Stimulated activated CD8-positive, alpha-beta memory T cell treated with anti-CD3 and anti-CD28 coated beads, Interleukin-12 subunit alpha, Interleukin-12 subunit beta, amount 100 ng/mL, for 24 hours (primary cell): ENCODE measurements around the gene DOK1.
"Not testable (repeated sequence)": the region's sequence is repeated elsewhere in the genome, so short reads cannot be mapped to it uniquely, and the experiment has no call there.

Experiments used
- DNase-seq: peaks from one replicate; pipeline ENCODE4 v3.0.0-alpha.2; 2020; ENCODE audit errors: extremely low read depth

The DOK1 gene

GRCh38 chr2:74548900-74549826 is 5.4 kb upstream of the DOK1 start:
- DNase-seq = no peak

DNA sequence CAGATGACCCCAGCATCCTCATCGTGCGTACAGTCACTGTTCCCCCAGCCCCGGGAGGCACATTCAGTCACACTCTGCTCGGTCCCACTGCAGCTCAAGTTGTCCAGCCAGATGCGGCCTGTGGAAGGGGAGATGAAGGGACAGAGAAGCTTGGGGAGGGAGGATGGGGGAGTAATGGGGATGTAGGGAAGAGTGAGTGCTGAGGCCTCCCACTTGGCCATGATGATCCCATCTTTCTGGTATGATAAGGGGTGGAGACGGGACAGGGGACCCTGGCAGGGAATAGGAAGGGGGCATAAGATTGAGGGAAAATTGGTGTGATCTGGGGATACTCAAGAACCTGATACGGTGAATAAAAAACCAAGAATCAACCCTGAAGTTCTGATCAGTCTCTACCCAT is 4.3 kb upstream of the DOK1 start:
- no peak for DNase-seq

DNA sequence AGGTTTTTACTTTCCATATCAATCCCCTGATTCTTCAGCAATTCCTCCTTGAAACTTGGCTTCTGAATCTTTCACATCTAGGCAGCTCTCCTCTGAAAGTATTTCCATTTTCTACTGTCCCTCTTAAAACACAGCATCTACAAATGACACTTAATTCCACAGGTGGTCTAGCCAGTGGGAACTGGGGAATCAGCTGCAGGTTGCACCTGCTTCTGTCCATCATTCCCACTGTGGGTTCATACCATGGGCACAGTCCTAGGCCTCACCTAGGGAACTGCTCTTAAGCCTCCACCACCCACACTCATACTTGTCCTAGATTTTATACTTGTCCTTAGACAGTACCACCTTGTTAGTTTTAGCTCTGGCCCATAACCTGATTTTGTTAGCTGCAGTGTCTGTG is 3.0 kb upstream of the DOK1 start:
- no peak for DNase-seq

DNA sequence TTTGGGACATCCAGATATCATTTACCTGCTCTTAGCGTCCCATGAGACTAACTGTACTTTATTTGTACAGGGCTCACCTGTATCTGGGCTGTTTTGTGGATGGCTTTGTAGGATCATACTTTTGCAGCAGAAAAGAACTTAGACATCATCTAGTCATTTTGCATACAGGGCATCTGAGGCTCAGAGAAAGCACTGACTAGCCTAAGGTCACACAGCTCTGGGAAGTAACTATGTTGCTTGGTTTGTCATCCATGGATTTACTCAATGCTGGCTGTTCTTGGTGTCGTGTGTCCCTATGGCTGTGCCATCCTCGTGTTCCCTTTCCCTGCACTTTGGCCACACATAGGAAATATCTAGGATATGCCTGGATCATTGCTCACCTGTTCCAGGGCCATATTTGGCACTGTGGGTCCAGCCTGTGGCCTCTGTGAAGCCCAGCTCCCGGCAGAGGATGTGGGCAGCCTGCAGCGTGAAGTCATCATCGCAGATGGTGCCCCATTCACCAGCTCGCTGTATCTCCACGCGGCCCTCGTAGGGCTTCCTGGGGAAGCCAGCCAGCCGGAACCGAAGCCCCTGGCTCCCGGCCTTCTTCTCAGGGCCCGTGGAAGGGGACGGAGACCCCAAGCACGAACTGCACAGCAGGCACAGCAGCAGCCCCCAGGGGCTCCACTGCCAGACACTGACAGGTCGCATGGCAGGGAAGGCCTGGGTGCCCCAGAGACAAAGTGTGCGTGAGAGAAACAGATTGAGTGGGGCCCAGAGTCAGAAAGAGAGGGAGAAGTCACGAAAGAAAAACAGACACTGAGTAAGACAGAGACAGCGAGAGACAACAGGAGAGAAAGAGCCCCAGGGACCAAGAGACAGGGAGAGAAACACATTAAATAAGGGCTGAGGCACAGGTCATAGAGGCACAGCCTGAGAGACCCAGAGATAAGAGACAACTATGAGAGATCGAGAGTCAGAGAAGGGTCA is 2.3 kb upstream of the DOK1 start:
- DNase-seq = no peak

GRCh38 chr2:74552914-74553811 is 1.4 kb upstream of the DOK1 start:
- no peak for DNase-seq

- no peak for DNase-seq
These were observed 456 bp downstream of the DOK1 start for GRCh38 chr2:74554820-74555531.

DNA sequence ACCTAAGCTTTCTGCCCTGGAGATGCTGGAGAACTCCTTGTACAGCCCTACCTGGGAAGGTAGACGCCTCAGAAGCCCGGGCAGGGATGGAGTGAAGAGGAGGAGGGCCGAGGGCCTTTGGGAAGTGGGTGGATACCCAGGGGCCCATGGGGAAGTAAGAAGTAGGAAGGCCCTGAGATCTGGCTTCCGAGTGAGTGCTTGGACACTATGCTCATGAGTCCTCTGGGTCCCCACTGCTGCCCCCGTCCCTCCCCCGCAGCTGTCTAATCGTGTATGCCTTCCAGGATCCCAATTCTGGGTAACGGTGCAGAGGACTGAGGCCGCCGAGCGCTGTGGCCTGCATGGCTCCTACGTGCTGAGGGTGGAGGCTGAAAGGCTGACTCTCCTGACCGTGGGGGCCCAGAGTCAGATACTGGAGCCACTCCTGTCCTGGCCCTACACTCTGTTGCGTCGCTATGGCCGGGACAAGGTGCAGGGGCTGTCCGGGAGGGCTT is 1.1 kb downstream of the DOK1 start:
- DNase-seq = no peak

GRCh38 chr2:74556159-74556558 is 1.6 kb downstream of the DOK1 start:
- no peak for DNase-seq

- no peak for DNase-seq
These were observed 2.4 kb downstream of the DOK1 start for GRCh38 chr2:74556831-74557370.

GRCh38 chr2:74558284-74559230 is 4.0 kb downstream of the DOK1 start:
- no peak for DNase-seq

DNA sequence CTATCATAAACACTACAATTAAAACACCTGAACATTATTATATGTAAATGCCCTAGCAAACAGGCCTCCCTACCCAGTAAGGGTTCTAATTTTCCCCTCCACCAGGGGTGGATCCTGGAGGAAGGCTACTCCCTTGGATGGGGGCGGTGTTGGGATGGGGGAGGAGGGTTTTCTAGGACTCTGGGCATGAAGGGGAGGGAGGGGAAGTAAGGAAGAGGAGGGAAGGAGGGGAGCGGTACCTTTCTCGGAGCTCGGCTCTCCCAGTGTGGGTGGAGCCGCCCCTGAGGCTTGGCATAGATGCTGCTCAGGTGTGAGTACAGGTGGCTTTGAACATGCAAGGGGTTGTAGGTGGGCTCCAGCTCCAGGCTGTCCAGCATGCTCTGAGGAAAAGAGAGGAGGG is 5.4 kb downstream of the DOK1 start:
- no peak for DNase-seq

DNA sequence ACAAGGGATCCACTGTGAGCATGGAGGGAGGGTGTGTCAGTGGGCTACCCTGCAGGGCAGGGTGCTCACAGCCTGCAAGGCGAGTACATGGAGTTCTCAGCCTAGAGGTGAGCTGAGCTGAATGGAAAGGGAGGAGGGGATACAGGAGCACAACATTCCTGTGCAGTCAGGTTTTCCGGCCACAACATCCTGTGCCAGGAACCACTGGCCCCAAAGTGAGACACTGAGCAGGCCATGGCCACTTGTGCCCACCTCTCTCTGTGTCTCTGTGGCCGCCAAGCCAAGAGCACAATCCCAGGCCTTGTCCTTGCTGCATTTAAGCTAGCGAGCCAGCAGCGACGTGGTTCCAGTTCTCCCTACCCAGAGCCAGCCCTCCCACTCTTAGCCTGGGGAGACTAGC is 6.1 kb downstream of the DOK1 start:
- DNase-seq = no peak

DNA sequence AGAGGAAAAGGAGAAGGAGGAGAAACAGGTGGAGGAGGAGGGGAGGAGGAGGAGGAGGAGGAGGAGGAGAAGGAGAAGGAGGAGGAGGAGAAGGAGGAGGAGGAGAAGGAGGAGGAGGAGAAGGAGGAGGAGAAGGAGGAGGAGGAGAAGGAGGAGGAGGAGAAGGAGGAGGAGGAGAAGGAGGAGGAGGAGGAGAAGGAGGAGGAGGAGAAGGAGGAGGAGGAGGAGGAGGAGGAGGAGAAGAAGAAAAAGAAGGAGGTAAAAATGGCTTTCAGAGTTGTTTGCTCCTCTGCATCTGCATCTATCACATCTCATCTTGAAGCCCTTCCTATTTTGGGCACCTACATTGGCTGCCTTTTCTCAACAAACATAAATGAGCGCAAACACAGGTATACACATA is 6.5 kb downstream of the DOK1 start:
- not testable (repeated sequence) for DNase-seq

DNA sequence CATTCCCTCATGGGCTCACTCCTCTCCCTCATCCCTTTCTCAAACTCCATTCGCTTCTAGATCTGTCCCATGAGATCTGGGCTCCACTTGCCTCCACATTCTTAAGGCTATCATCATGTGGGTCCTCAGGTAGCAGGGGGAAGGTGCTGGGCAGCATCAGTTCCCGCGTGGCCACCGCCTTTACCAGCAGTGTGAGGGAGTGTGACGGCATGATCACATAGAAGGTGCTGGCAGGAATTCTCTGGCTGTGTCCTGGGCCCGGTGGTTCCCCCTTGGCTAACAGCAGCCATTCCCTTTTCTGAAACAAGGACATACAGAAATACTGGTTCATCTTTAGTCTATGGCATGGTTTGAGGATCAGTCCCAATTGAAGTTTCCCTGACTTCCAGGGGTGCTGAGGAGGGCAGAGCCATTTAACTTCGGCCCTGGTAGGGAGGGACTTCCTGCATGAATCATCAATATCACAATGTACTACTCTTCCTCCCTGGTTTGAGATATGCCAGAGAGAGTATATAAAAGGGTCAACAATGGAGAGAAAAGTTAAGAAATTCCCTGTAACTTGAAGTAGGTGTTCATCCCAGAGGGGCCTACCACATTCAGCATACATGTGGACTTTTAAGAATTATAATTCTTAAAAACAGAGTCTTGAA is 7.7 kb downstream of the DOK1 start:
- DNase-seq = no peak

- no peak for DNase-seq
These were observed 9.7 kb downstream of the DOK1 start for GRCh38 chr2:74564222-74564621.

DNA sequence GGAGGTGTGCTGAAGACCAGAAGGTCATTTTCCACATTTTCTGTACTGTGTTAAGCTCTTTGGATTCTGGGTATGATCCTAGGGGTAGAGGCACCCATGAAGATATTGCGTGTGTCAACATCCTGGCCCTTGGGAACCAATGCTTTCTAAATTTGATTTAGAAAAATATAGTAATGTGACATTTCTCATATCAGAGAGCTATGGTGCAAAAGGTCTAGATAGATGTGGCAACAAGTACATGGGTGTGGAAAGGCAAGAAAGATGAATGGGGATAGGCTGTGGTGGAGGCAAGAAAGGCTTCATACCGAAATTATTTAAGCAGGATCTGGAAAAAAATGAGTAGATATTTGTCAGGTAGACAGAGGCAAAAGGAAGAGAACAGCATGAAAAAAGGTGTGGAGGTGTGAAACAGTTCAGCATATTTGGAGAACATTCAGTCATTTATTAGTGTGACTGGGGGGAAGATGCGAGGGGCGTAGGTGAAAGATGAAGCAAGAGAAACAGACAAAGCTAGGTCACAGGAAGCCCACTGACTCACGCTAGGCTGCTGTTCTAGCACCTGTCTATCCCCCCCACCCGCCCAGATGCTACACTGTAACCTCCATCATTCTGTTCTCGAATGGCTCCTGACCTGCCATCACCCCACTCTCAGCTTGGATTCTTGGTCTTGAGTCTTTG is 11.7 kb downstream of the DOK1 start:
- no peak for DNase-seq

GRCh38 chr2:74566754-74567085 is 12.2 kb downstream of the DOK1 start:
- DNase-seq = no peak

DNA sequence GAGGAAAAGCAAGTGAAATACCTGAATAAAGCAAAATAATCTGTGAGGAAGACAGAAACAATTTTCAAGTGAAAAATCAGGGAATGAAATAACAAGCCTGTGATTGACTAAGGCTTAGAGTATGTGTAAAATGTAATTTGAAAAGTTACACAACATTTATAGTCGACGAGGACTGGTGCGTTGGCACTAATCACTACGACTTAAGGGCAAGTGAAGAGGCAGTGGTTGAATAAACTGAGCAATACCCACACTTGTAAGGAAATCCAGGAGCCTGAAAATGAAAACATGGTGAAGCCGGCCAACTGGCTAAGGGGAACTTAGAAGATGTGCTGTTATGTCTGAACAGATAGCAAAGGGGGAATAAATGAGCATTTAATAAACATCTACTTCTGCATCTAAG is 13.4 kb downstream of the DOK1 start:
- no peak for DNase-seq
